SK-N-SH treated with all-trans-retinoic acid at 6 μM for 48 hours (cell line): ENCODE measurements around the gene BIN1.
A peak's percentile ranks its signal among the peaks of the same experiment; 100 is the strongest.

ENCODE experiments used
- ATAC-seq: fragments of 200-7000 bp; cut with Tn5 transposase; 3 replicates; pipeline ENCODE4 v1.9.1; 2020; ENCODE audit warnings: mild to moderate bottlenecking, moderate library complexity
- ARNTL ChIP-seq: fragments of 450-650 bp; formaldehyde crosslinking; IDR thresholded peaks from 2 replicates; pipeline ENCODE4 v1.5.0; 2020; ENCODE audit warnings: low read depth, mild to moderate bottlenecking, moderate library complexity, borderline replicate concordance
- BACH2 ChIP-seq: fragments of 250-450 bp; sonication (Bioruptor Pico); IDR thresholded peaks from 2 replicates; pipeline ENCODE4 v1.9.0; 2021; ENCODE audit warnings: mild to moderate bottlenecking, borderline replicate concordance
- CSDC2 ChIP-seq: fragments of 250-450 bp; sonication (Bioruptor Pico); IDR thresholded peaks from 2 replicates; pipeline ENCODE4 v1.5.0; 2020; ENCODE audit warnings: mild to moderate bottlenecking, moderate library complexity
- GLIS3 ChIP-seq: fragments of 250-450 bp; sonication (Bioruptor Pico); IDR thresholded peaks from 2 replicates; pipeline ENCODE4 v1.5.0; 2020; ENCODE audit warnings: mild to moderate bottlenecking, moderate library complexity
- ISL1 ChIP-seq: fragments of 250-450 bp; sonication (Bioruptor Pico); IDR thresholded peaks from 2 replicates; pipeline ENCODE4 v2.1.2; 2022; ENCODE audit warnings: mild to moderate bottlenecking, moderate library complexity
- OSR1 ChIP-seq: fragments of 250-450 bp; sonication (Bioruptor Pico); IDR thresholded peaks from 2 replicates; pipeline ENCODE4 v1.8.0; 2022; ENCODE audit warnings: moderate library complexity, mild to moderate bottlenecking, inconsistent platforms
- PPARA ChIP-seq: fragments of 250-450 bp; sonication (Bioruptor Pico); IDR thresholded peaks from 2 replicates; pipeline ENCODE4 v1.5.0; 2020; ENCODE audit warnings: mild to moderate bottlenecking, borderline replicate concordance
- RARB ChIP-seq: fragments of 250-450 bp; sonication (Bioruptor Pico); IDR thresholded peaks from 2 replicates; pipeline ENCODE4 v1.8.0; 2021; ENCODE audit warnings: mild to moderate bottlenecking, moderate library complexity
- SNAI2 ChIP-seq: fragments of 250-450 bp; sonication (Bioruptor Pico); IDR thresholded peaks from 2 replicates; pipeline ENCODE4 v1.5.0; 2020; ENCODE audit warnings: mild to moderate bottlenecking, moderate library complexity
- TCF4 ChIP-seq: fragments of 250-450 bp; sonication (Bioruptor Pico); IDR thresholded peaks from 2 replicates; pipeline ENCODE4 v1.8.0; 2021; ENCODE audit warnings: mild to moderate bottlenecking, moderate library complexity, borderline replicate concordance
- TOX ChIP-seq: fragments of 250-450 bp; sonication (Bioruptor Pico); IDR thresholded peaks from 2 replicates; pipeline ENCODE4 v1.8.0; 2021; ENCODE audit warnings: mild to moderate bottlenecking, moderate library complexity, borderline replicate concordance
- ZC3H10 ChIP-seq: fragments of 250-450 bp; sonication (Bioruptor Pico); IDR thresholded peaks from 2 replicates; pipeline ENCODE4 v1.5.1; 2021; ENCODE audit warnings: mild to moderate bottlenecking, moderate library complexity
- ZFP30 ChIP-seq: fragments of 450-650 bp; formaldehyde crosslinking; IDR thresholded peaks from 2 replicates; pipeline ENCODE4 v1.5.0; 2022; ENCODE audit warnings: mild to moderate bottlenecking, moderate library complexity
- ZNF565 ChIP-seq: fragments of 450-650 bp; formaldehyde crosslinking; conservative IDR thresholded peaks from 2 replicates; pipeline ENCODE4 v1.5.0; 2020; ENCODE audit warnings: low read depth, mild to moderate bottlenecking, moderate library complexity
- ZNF70 ChIP-seq: fragments of 450-650 bp; formaldehyde crosslinking; IDR thresholded peaks from 2 replicates; pipeline ENCODE4 v1.5.0; 2020; ENCODE audit warnings: mild to moderate bottlenecking, moderate library complexity
- ZNF8 ChIP-seq: fragments of 450-650 bp; formaldehyde crosslinking; IDR thresholded peaks from 2 replicates; pipeline ENCODE4 v1.5.0; 2020; ENCODE audit warnings: mild to moderate bottlenecking, moderate library complexity
- TF ChIP-seq, protein P1 (sequence below): fragments of 250-450 bp; sonication (Bioruptor Pico); IDR thresholded peaks from 2 replicates; pipeline ENCODE4 v1.8.0; 2021; ENCODE audit warnings: low read depth, mild to moderate bottlenecking, moderate library complexity, borderline replicate concordance
- TF ChIP-seq, protein P2 (sequence below): fragments of 250-450 bp; sonication (Bioruptor Pico); IDR thresholded peaks from 2 replicates; pipeline ENCODE4 v1.8.0; 2020; ENCODE audit warnings: mild to moderate bottlenecking, moderate library complexity, borderline replicate concordance
- TF ChIP-seq, protein P3 (sequence below): fragments of 250-450 bp; sonication (Bioruptor Pico); IDR thresholded peaks from 2 replicates; pipeline ENCODE4 v1.5.1; 2020; ENCODE audit warnings: low read depth, mild to moderate bottlenecking, moderate library complexity
- TF ChIP-seq, protein P4 (sequence below): fragments of 250-450 bp; sonication (Bioruptor Pico); IDR thresholded peaks from 2 replicates; pipeline ENCODE4 v1.5.0; 2020; ENCODE audit warnings: mild to moderate bottlenecking, moderate library complexity
- TF ChIP-seq, protein P5 (sequence below): fragments of 250-450 bp; sonication (Bioruptor Pico); IDR thresholded peaks from 2 replicates; pipeline ENCODE4 v1.5.1; 2021; ENCODE audit warnings: mild to moderate bottlenecking, moderate library complexity

Gene BIN1

DNA sequence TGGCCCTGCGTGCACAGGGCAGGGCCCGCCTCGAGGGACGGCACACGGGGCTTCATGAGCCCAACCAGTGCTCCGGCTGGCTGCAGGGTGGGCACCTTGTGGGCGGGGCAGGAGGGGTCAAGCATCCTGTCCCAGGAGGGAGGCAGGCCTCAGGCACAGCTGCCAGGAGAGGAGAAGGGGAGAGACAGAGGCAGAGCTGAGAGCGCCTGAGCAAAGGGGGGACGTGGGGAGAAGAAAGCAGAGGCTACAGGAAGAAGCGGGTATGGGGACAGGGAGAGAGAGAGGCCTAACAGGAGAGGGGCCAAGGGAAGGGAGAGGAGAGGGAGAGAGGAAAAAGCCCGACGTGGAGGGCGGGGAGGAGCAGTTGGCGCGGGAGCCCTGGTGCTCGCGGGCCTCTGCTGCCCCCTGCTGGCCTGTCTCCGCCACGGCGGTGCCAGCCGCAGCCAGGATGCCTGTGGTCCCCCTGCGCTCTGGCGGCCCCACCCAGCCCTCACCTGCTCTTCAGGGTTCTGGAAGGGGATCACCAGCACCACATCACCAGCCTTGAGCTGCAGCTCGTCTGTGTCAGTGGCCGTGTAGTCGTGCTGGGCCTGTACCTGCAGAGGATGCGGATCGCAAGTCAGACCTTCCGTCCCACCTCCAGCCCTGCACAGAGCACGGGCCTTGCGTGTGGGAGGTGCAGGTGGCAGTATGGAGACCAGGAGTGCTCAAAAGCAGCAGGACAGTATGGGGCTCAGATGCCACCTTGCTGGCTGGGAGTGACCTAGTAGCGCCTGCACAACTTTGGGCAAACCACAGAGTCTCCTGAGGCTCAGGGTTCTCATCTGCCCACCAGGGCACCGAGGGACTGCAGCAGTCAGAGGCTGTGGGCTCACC lies 56.8 kb downstream of the BIN1 start:
- peak; percentile 86 for ATAC-seq
- TF ChIP-seq ZFP30 (CRISPR knock-in tag) (no peak), ARNTL (no peak), SNAI2 (CRISPR knock-in tag) (no peak), GLIS3 (CRISPR knock-in tag) (no peak), TCF4 (CRISPR knock-in tag) (no peak), RARB (CRISPR knock-in tag) (no peak), ISL1 (CRISPR knock-in tag) (no peak)
- TF ChIP-seq, protein P1, sequence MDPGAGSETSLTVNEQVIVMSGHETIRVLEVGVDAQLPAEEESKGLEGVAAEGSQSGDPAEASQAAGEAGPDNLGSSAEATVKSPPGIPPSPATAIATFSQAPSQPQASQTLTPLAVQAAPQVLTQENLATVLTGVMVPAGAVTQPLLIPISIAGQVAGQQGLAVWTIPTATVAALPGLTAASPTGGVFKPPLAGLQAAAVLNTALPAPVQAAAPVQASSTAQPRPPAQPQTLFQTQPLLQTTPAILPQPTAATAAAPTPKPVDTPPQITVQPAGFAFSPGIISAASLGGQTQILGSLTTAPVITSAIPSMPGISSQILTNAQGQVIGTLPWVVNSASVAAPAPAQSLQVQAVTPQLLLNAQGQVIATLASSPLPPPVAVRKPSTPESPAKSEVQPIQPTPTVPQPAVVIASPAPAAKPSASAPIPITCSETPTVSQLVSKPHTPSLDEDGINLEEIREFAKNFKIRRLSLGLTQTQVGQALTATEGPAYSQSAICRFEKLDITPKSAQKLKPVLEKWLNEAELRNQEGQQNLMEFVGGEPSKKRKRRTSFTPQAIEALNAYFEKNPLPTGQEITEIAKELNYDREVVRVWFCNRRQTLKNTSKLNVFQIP = no peak
- TF ChIP-seq, protein P2, sequence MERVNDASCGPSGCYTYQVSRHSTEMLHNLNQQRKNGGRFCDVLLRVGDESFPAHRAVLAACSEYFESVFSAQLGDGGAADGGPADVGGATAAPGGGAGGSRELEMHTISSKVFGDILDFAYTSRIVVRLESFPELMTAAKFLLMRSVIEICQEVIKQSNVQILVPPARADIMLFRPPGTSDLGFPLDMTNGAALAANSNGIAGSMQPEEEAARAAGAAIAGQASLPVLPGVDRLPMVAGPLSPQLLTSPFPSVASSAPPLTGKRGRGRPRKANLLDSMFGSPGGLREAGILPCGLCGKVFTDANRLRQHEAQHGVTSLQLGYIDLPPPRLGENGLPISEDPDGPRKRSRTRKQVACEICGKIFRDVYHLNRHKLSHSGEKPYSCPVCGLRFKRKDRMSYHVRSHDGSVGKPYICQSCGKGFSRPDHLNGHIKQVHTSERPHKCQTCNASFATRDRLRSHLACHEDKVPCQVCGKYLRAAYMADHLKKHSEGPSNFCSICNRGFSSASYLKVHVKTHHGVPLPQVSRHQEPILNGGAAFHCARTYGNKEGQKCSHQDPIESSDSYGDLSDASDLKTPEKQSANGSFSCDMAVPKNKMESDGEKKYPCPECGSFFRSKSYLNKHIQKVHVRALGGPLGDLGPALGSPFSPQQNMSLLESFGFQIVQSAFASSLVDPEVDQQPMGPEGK (CRISPR knock-in tag) = no peak
- TF ChIP-seq, protein P3, sequence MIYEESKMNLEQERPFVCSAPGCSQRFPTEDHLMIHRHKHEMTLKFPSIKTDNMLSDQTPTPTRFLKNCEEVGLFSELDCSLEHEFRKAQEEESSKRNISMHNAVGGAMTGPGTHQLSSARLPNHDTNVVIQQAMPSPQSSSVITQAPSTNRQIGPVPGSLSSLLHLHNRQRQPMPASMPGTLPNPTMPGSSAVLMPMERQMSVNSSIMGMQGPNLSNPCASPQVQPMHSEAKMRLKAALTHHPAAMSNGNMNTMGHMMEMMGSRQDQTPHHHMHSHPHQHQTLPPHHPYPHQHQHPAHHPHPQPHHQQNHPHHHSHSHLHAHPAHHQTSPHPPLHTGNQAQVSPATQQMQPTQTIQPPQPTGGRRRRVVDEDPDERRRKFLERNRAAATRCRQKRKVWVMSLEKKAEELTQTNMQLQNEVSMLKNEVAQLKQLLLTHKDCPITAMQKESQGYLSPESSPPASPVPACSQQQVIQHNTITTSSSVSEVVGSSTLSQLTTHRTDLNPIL (CRISPR knock-in tag) = no peak

DNA sequence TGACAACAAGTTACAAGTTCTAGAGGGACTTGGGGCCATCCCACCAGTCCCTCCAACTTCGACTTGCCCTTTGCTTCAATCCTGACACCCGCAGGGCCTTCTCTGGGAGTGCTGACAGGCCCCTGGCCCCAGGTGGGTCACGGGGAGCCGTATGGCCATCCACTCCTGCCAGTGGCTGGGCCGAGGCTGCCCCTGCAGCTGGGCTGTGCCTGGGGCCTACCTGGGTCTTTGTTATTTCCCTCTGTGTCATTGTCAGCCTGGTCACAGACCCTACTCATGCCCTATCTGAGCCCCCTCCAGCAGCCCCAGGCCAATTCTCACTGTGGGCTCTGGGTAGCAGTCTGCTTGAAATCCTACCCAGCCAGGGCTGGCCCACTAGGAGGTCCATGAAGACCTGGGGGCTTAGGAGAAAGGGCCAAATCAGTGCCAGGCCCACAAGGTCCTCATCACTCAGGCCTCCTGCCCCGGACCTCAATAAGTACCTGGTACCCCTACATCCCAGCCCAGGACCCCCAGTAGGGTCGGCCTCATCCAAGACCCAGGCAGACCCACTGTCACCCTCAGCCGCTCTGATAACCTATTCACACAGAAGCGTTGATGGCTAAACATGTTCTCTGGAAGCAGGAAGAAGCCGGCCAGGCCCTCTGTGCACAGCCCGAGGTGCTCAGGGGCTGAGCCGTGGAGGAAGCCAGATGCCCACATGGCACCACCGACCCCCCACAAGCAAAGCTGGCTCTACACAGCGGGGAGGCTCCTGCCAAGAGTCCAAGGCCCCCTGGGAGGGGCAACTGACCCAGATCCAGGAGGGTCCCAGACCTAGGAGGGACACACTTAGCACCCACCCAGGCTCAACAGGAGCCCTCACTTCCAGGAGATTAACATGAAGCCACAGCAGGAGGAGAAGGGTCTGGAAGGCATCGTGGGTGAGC lies 57.7 kb downstream of the BIN1 start:
- TF ChIP-seq OSR1 (no peak), ZC3H10 (no peak), ZNF70 (CRISPR knock-in tag) (no peak), RARB (CRISPR knock-in tag) (no peak), TCF4 (CRISPR knock-in tag) (no peak), ZNF565 (no peak), BACH2 (CRISPR knock-in tag) (no peak), ISL1 (CRISPR knock-in tag) (no peak), CSDC2 (CRISPR knock-in tag) (no peak), PPARA (CRISPR knock-in tag) (no peak), TOX (CRISPR knock-in tag) (no peak), GLIS3 (CRISPR knock-in tag) (no peak), ZFP30 (CRISPR knock-in tag) (no peak), ZNF8 (CRISPR knock-in tag) (no peak)
- TF ChIP-seq, protein P3 (CRISPR knock-in tag) = no peak
- TF ChIP-seq, protein P4, sequence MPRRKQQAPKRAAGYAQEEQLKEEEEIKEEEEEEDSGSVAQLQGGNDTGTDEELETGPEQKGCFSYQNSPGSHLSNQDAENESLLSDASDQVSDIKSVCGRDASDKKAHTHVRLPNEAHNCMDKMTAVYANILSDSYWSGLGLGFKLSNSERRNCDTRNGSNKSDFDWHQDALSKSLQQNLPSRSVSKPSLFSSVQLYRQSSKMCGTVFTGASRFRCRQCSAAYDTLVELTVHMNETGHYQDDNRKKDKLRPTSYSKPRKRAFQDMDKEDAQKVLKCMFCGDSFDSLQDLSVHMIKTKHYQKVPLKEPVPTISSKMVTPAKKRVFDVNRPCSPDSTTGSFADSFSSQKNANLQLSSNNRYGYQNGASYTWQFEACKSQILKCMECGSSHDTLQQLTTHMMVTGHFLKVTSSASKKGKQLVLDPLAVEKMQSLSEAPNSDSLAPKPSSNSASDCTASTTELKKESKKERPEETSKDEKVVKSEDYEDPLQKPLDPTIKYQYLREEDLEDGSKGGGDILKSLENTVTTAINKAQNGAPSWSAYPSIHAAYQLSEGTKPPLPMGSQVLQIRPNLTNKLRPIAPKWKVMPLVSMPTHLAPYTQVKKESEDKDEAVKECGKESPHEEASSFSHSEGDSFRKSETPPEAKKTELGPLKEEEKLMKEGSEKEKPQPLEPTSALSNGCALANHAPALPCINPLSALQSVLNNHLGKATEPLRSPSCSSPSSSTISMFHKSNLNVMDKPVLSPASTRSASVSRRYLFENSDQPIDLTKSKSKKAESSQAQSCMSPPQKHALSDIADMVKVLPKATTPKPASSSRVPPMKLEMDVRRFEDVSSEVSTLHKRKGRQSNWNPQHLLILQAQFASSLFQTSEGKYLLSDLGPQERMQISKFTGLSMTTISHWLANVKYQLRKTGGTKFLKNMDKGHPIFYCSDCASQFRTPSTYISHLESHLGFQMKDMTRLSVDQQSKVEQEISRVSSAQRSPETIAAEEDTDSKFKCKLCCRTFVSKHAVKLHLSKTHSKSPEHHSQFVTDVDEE (CRISPR knock-in tag) = no peak
- TF ChIP-seq, protein P5, sequence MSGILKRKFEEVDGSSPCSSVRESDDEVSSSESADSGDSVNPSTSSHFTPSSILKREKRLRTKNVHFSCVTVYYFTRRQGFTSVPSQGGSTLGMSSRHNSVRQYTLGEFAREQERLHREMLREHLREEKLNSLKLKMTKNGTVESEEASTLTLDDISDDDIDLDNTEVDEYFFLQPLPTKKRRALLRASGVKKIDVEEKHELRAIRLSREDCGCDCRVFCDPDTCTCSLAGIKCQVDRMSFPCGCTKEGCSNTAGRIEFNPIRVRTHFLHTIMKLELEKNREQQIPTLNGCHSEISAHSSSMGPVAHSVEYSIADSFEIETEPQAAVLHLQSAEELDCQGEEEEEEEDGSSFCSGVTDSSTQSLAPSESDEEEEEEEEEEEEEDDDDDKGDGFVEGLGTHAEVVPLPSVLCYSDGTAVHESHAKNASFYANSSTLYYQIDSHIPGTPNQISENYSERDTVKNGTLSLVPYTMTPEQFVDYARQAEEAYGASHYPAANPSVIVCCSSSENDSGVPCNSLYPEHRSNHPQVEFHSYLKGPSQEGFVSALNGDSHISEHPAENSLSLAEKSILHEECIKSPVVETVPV (CRISPR knock-in tag) = no peak
- TF ChIP-seq, protein P2 (CRISPR knock-in tag) = no peak
- ATAC-seq = no peak
